ENCODE data around the gene ARHGAP23.

Gene ARHGAP23

DNA sequence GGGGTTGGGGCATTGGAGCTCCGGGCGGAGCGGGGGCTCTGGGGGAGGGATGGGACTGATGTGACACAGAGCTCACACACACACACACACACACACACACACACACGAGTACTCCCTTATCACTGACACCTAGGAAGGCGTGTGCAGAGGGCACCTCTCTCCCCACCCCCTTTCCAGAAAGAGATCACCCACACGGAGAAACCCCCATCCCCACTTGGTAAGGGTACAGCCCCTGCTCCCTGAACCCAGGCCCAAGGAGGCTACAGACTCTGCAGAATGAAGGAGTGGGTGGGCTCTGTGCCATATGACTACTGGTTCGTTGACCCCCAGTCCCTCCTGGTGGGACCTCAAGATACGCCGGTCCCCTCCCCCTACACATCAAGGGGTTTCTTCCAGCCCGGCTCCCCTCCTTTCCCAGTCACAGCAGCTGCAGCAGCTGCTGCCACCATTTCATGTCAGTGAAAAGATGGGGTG, 8.7 kb upstream of the ARHGAP23 start:
- ChIA-PET POLR2A (ENCODE audit: low non-redundant PET) (no interaction called here), CTCF (interaction anchor here (0.6 kb wide), 1 partner anchor 28 kb away, joined by 3 read pairs; no protein-coding TSS in a partner anchor)
- no peak for TF ChIP-seq CTCF (conservative IDR thresholded peaks at IDR 0.05; ENCODE audit: low read depth)
- DNase-seq (ENCODE audit: low spot score) = no peak
- no peak overlapping the region for H3K27ac ChIP-seq

- CTCF ChIA-PET = interaction anchor here (1.3 kb wide), 1 partner anchor 71 kb away, joined by 3 read pairs; no protein-coding TSS in a partner anchor
- POLR2A ChIA-PET (ENCODE audit: low non-redundant PET) = no interaction called here
Measured at GRCh38 chr17:38420518-38420917, 7.7 kb upstream of the ARHGAP23 start.

DNA sequence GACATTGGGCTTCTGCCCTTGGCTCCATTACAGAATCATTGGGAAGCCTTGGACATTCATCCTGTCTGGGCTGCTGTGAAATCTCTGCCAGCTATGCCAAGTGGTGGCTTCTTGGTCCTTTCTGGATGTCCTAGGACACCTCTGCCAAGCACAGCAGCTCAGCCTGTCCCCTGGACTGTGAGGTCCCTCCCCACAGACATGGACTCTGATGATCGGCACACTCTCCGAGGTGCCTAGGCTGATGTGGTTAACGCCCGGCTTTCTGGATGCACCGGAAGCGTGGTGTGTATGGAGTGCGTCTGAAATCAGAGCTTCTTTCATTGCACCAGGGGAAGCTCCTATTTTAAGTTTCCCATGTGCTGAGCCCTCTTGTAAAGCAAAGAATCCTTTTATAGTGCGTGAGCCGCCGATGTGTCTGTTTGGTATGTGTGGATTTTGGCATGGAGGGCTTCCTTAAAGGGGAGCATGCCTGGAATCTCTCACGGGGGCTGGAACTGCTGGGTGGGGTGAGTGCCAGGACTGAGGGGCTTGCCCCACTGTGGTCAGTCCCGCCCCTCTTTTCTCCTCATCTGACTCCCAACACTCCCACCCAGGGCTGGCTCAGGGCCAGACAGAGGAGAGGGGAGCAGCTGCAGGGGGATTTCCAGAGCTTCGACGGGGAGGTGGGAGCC, 7.0 kb upstream of the ARHGAP23 start:
- POLR2A ChIA-PET (ENCODE audit: low non-redundant PET) = no interaction called here
- no peak for DNase-seq (ENCODE audit: low spot score)
- CTCF ChIA-PET = interaction anchor here (1.1 to 1.5 kb wide), 3 partner anchors 30 to 246 kb away, joined by 3 to 5 read pairs (median 3); no protein-coding TSS in a partner anchor
- H3K27ac ChIP-seq = no peak overlapping the region
- no peak for TF ChIP-seq CTCF (conservative IDR thresholded peaks at IDR 0.05; ENCODE audit: low read depth)

More at GRCh38 chr17:38420518-38420917, 7.7 kb upstream of the ARHGAP23 start:
- no peak for TF ChIP-seq CTCF (conservative IDR thresholded peaks at IDR 0.05; ENCODE audit: low read depth)
- no peak overlapping the region for H3K27ac ChIP-seq
- no peak for DNase-seq (ENCODE audit: low spot score)

DNA sequence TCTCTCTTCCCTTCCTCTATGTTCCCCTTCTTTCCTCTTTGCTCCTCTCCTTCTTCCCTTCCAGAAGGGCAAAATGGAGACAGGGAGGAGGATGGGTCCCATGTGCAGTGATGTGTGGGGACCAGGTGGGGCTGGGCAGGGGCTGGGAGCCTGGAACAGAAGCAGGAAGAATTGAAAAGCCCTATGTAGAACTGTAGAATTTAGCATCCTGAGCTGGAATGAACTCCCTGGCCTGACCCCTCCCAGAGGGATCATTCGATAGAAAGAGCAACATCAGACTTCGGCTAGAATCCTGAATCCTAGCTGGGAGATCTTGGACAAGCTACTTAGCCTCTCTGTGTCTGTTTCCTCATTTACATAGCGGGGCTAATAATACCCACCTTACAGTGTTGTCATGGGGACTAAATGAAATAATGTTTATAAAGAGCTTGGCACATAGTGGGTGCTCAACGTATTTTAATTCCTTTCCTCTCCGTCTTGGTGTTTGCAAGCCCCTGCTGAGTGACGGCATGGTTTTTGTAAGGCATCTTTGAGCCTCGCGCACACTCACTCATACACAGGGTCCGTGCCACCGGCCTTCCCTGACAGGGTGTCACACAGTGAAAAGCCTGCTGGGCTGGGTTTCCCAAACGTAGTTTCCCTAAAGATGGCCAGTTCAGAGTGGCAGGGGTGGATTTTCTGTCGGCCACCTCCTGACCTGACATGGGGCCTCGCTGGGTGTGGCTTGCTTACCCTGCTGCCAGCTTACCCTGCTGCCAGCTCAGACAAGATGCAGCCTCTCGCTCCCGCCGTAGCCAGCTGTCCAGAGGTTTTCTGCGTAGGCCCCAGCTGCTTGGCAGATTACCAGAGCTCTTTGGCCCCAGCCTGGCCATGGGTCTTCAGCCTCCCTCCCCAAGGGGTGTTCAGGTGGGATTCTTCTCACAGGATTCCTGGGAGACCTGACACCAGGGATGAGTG, 6.1 kb upstream of the ARHGAP23 start:
- POLR2A ChIA-PET (ENCODE audit: low non-redundant PET) = no interaction called here

GRCh38 chr17:38424297-38424972, 3.8 kb upstream of the ARHGAP23 start:
- CTCF ChIA-PET = interaction anchor here (0.6 to 1.3 kb wide), 15 partner anchors 8 to 762 kb away, joined by 3 to 6 read pairs (median 3); no protein-coding TSS in a partner anchor
- no peak for DNase-seq (ENCODE audit: low spot score)
- POLR2A ChIA-PET (ENCODE audit: low non-redundant PET) = no interaction called here
- no peak for TF ChIP-seq CTCF (conservative IDR thresholded peaks at IDR 0.05; ENCODE audit: low read depth)
- H3K27ac ChIP-seq = no peak overlapping the region

More for the DNA sequence above, 6.1 kb upstream of the ARHGAP23 start:
- peak overlapping the region; percentile 38 for H3K27ac ChIP-seq
- CTCF ChIA-PET = interaction anchor here (0.8 to 1.5 kb wide), 4 partner anchors 30 to 245 kb away, joined by 3 to 5 read pairs (median 3); no protein-coding TSS in a partner anchor
- TF ChIP-seq CTCF (conservative IDR thresholded peaks at IDR 0.05; ENCODE audit: low read depth) = no peak
- no peak for DNase-seq (ENCODE audit: low spot score)

DNA sequence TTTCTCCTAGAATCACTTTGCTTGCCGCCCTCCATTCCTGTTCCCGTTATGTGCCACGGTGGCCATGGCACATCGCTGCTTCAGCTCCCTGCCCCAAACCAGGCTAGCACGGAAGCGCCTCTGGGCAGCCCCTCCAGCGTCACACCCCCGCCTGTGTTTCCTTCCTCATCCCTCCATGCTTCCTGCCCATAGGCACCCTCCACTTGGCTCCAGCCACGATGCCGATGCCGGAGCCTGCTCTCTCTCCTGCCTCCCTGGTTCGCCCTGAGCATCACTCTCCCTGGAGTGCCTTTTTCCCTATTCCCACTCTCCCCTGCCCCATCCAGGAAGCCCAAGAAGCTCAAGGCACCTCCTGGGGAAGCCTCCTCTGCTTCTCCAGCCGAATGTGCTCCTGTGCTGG, 3.2 kb upstream of the ARHGAP23 start:
- ChIA-PET POLR2A (ENCODE audit: low non-redundant PET) (no interaction called here), CTCF (interaction anchor here (1.3 kb wide), 1 partner anchor 9 kb away, joined by 5 read pairs; no protein-coding TSS in a partner anchor)
- no peak for DNase-seq (ENCODE audit: low spot score)
- TF ChIP-seq CTCF (conservative IDR thresholded peaks at IDR 0.05; ENCODE audit: low read depth) = no peak
- no peak overlapping the region for H3K27ac ChIP-seq

Measured in RWPE1 (cell line).